ENCODE measurements around the gene CSTF3.

The CSTF3 gene

DNA sequence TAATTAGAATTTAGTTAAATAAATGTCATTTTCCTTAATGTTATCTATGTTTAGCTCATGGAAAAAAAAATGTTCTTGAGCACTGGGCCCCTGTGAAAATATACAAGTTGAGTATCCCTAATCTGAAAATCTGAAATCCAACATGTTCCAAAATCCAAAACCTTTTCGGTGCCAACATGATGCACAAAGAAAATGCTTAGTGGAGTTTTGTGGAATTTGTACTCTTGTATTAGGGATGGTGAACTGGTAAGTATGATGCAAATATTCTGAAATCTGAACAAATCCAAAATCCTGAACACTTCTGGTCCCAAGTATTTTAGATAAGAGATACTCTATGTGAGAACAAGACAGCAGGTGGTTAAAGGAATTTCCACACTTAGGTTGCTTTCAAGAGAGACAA, 77.4 kb downstream of the CSTF3 start:
- TF ChIP-seq, protein P1, sequence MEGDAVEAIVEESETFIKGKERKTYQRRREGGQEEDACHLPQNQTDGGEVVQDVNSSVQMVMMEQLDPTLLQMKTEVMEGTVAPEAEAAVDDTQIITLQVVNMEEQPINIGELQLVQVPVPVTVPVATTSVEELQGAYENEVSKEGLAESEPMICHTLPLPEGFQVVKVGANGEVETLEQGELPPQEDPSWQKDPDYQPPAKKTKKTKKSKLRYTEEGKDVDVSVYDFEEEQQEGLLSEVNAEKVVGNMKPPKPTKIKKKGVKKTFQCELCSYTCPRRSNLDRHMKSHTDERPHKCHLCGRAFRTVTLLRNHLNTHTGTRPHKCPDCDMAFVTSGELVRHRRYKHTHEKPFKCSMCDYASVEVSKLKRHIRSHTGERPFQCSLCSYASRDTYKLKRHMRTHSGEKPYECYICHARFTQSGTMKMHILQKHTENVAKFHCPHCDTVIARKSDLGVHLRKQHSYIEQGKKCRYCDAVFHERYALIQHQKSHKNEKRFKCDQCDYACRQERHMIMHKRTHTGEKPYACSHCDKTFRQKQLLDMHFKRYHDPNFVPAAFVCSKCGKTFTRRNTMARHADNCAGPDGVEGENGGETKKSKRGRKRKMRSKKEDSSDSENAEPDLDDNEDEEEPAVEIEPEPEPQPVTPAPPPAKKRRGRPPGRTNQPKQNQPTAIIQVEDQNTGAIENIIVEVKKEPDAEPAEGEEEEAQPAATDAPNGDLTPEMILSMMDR (IDR thresholded peaks at IDR 0.05; ENCODE audit: low read depth, low read length), result no peak
- DNase-seq (ENCODE audit: extremely low read depth, low read depth), result no peak

DNA sequence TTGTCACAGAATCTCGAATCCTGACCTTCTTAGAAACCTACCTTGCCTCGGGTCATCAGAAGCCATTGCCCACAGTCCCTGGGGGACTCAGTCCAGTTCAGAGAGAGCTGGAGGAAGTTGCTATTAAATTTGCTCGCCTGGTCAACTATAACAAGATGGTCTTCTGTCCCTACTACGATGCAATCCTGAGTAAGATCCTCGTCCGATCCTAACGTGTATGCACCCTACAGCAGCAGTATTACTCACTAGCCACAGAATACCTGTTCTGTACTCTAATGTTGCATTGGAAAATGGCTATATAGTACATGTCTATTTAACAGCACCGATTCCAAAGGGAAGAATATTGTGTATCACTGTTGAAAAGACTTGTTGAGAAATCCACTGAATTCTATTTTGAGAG, 88.8 kb downstream of the CSTF3 start:
- no peak for DNase-seq (ENCODE audit: extremely low read depth, low read depth)
- TF ChIP-seq, protein P1 (IDR thresholded peaks at IDR 0.05; ENCODE audit: low read depth, low read length), result no peak

DNA sequence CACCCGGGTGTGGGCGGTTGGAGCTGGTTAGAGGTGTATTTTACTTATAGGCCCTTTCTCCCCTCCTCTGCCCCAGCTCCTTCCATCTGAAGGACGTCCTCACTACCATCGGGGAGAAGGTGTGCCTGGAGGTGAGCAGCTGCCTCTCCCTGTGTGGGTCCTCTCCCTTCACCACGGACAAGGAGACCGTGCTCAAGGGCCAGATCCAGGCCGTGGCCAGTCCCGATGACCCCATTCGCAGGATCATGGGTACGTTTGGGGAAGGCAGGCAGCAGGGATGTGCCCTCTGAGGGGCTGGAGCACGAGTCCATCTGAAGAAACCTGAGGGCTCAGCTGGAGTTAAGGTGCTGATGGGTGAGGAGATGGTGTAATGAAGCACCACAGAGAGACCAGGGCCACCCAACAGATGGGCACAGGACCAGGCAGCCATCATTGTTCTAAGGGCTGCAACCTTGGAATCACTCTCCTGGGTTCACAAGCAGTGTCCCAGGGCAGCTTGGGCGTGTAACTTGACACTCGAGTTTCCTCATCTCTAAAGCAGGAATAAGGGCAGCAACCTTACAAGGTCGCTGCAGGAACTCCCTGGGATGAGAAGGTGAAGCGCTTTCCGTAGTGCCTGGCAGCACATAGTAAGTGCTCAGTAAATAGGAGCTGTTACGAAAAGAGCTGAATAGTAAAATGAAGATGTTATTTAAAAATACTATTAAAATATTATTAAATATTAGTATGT, 92.5 kb downstream of the CSTF3 start:
- DNase-seq (ENCODE audit: extremely low read depth, low read depth), result no peak
- TF ChIP-seq, protein P1 (IDR thresholded peaks at IDR 0.05; ENCODE audit: low read depth, low read length), result no peak

DNA sequence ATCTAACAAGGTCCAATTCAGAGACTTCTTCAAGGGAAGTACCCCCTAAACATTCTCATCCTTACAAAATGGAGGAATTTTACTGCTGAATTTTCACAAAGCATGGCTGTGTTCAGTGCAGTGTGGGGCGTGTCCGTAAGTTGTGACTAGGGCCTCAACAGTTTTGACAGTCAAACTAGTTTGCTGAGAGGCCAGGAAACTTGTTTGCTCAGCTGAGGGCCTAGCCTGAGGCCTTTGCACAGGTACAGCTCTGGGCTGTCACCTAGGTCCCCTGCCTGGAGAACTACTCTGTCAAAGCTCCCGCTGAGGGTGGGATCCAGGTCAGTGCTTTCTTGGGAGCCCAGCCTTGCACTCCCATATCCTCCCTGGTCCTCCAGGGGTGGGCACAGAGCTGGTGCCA, 94.0 kb downstream of the CSTF3 start:
- DNase-seq (ENCODE audit: extremely low read depth, low read depth), result no peak
- TF ChIP-seq, protein P1 (IDR thresholded peaks at IDR 0.05; ENCODE audit: low read depth, low read length), result no peak

DNA sequence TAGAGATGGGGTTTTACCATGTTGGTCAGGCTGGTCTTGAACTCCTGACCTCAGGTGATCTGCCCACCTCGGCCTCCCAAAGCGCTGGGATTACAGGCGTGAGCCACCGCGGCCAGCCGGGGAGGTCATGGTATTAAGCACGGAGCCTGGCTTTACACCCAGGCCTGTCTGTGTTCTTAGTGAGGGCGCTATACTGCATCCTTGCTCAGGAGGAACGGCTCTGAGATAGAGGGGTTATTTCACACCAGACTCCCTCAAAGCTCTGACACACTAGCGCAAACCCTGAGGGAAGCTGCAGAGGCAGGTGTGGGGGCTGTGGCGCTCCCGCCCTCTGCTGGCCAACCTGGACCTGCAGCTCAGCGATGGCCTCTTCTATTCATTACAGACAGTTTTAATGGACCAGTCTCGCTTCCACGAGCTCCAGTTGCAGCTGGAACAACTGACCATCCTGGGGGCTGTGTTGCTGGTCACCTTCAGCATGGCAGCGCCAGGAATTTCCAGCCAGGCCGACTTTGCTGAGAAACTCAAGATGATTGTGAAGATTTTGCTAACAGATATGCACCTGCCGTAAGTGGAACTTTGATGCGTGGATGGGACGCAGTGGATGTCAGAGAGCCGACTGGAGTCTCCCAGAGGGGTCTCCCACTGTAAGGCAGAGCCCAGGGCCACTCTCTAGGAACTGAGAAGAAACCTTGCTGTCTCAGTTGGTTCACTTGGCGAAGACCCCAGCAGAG, 95.7 kb downstream of the CSTF3 start:
- peak; percentile 27 for DNase-seq (ENCODE audit: extremely low read depth, low read depth)
- TF ChIP-seq, protein P1 (IDR thresholded peaks at IDR 0.05; ENCODE audit: low read depth, low read length), result peak; percentile 96

DNA sequence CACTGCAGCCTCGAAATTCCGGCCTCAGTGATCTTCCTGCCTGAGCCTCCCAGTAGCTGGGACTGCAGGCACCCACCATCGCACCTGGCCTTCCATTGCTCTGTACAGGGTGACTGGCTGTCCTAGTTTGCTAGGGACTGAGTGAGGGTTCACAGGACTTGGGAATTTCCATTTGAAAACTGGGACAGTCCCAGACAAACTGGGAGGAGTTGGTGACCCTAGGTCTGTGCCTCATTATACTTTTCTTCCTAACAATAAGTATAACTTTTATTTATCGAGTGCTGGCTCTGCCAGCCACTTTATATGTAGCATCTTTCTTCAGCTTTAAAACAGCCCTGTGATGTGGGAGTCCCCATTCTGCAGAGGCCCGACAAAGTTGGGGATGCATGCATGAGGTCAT, 96.4 kb downstream of the CSTF3 start:
- TF ChIP-seq, protein P1 (IDR thresholded peaks at IDR 0.05; ENCODE audit: low read depth, low read length), result no peak
- no peak for DNase-seq (ENCODE audit: extremely low read depth, low read depth)

Data from AG09319 (cell line).